Activated naive CD8-positive, alpha-beta T cell treated with anti-CD3 and anti-CD28 coated beads for 36 hours (primary cell): ENCODE data around the gene PIK3C2B. TPM values are rescaled to one million over a fixed set of nuclear protein-coding genes. Genes with fewer than 3 reads are reported as not detected.
"Not testable (repeated sequence)": the region's sequence is repeated elsewhere in the genome, so short reads cannot be mapped to it uniquely, and the experiment has no call there.

Experiments
- DNase-seq: peaks from one replicate; pipeline ENCODE4 v3.0.0; 2021
- H3K27ac Mint-ChIP-seq: one replicate; pipeline ENCODE4 v1.8.0; 2022; ENCODE audit warnings: mild to moderate bottlenecking, moderate library complexity, mixed read lengths
- H3K27me3 Mint-ChIP-seq: one replicate; pipeline ENCODE4 v1.8.0; 2022; ENCODE audit warnings: mild to moderate bottlenecking, mixed read lengths
- H3K36me3 Mint-ChIP-seq: one replicate; pipeline ENCODE4 v1.8.0; 2021; ENCODE audit warnings: mild to moderate bottlenecking, mixed read lengths
- H3K4me1 Mint-ChIP-seq: one replicate; pipeline ENCODE4 v1.8.0; 2021; ENCODE audit warnings: mixed read lengths
- H3K4me3 Mint-ChIP-seq: one replicate; pipeline ENCODE4 v1.8.0; 2022; ENCODE audit warnings: mild to moderate bottlenecking, moderate library complexity, mixed read lengths
- H3K9me3 Mint-ChIP-seq: one replicate; pipeline ENCODE4 v1.8.0; 2022; ENCODE audit warnings: mixed read lengths
- total RNA-seq, 2 experiments: library from RNA; stranded (reverse); gene quantifications; one replicate each; pipeline ENCODE4 v1.2.3, GENCODE V29; 2021

Gene PIK3C2B
- total RNA-seq, 2 experiments from 2014 or later: 21.3 to 21.5 TPM

DNA sequence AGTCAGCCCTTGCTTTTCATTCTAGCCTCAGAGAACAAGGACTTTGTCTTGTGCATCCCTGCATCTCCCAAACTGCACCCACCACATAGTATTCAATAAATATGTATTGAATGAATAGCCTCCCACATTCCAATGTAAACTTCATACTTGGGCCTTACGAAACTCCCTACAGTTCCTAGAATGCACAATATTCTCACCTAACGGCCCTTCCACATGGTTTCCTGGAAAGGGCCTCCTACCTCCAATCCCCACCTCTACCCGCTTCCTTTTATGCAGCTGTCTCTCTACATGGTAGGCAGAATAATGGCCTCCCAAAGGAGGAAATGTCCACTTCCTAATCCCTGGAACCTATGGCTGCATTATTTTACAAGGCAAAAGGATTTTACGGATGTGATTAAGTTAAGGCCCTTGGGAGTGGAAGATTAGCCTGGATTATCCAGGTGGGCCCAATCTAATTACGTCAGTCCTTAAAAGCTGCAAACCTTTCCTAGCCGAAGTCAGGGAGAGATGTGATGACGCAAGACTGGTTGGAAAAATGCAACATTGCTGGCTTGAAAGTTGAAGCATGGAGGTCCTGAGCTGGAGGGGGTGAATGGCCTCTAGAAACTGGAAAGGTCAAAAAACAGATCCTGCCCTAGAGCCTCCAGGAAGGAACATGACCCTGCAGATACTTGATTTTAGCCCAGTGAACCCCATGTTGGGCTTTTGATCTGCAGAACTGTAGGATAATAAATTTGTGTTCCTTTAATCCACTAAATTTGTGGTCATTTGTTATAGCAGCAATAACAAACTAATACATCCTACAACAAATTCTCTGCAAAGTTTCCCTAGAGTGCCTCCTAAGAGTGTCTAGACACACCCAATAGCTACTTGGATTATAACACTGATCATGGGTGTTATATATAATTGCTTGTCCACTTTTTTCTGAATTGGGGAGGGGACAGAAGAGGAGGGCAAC, 5.2 kb upstream of the PIK3C2B start:
- no peak overlapping the region for H3K27ac Mint-ChIP-seq
- DNase-seq: no peak

DNA sequence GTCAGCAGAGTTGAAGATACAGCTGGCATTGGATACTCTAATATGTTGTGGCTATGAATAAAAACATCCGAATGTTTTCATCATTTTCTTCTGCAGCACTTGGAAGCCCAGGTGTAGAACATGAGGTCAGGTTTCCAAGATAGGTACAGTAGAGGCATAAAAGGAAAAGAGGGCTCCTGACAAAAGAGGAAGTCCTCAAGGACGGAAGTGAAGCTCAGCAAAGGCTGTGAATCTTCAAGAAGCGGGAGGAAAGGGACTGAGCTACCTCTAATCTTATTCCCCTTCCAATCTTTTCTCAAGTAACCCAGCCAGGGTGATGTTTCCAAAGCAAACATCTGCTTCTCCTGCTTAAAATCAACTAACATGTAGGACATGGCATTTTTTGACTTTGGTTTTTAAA, 4.4 kb upstream of the PIK3C2B start:
- DNase-seq: no peak
- no peaks in the 10 kb centered on the region for H3K36me3 Mint-ChIP-seq
- no peak overlapping the region for H3K27ac Mint-ChIP-seq
- peaks cover 31% of the 10 kb centered on the region for H3K4me1 Mint-ChIP-seq
- no peaks in the 10 kb centered on the region for H3K9me3 Mint-ChIP-seq
- no peak overlapping the region for H3K4me3 Mint-ChIP-seq
- no peaks in the 10 kb centered on the region for H3K27me3 Mint-ChIP-seq

More for the DNA sequence above, 5.2 kb upstream of the PIK3C2B start:
- H3K36me3 Mint-ChIP-seq: no peaks in the 10 kb centered on the region
- peaks cover 31% of the 10 kb centered on the region for H3K4me1 Mint-ChIP-seq
- no peaks in the 10 kb centered on the region for H3K27me3 Mint-ChIP-seq
- no peak overlapping the region for H3K4me3 Mint-ChIP-seq
- no peaks in the 10 kb centered on the region for H3K9me3 Mint-ChIP-seq

DNA sequence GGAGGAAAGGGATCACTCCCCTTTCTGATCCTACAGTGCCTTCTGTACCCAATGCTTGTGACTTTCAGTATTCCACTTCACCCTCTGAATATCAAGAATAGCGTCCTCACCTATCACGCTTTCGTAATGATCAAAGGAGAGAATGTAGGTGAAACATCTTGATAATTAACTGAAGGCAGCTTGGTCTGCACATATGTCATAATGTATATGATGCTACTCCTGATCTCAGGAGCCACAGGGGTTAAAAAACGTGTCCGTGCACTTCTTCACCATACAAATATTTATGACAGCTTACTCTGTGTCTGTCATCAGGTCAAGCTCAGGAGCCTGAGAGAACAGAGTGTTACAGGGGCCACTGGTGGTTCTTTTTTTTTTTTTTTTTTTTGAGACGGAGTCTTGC, 1.2 kb upstream of the PIK3C2B start:
- no peak for DNase-seq
- no peaks in the 10 kb centered on the region for H3K27me3 Mint-ChIP-seq
- H3K9me3 Mint-ChIP-seq: no peaks in the 10 kb centered on the region
- peaks cover 3% of the 10 kb centered on the region for H3K36me3 Mint-ChIP-seq
- peak overlapping the region; percentile 31 for H3K27ac Mint-ChIP-seq
- H3K4me3 Mint-ChIP-seq: peak overlapping the region; percentile 75
- peaks cover 44% of the 10 kb centered on the region for H3K4me1 Mint-ChIP-seq

DNA sequence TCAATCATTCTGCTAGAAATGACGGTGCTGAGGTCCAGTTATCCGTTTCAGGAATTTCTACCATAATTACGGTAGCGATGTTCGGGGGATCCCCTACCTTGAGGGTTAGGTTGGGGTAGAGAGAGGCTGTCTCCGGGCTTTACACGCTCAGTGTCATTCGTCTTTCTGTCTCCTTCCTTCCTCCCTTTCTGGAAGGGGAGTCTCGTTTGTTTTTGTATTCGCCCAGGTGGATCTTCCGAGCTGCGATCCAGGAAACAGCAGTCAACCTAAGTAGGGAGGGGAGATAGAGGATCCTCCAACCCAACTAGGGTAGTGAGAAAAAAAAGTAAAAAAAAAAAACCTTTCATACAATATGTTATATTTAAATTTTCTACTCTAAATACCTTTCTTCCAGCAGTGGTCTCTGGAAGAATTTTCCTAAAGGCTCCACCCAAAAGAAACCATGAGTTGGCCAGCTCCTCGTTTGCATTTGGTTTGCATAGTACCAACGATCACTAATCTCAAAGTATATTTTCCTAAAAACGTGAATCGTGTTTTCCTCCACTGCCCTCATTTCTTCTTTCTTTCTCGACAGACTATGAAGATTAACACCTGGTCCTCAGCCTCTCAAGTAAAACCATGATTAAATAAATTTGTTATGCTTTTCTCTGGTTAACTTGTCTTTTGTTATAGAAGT, 611 bp upstream of the PIK3C2B start:
- Mint-ChIP-seq H3K36me3 (peaks cover 3% of the 10 kb centered on the region), H3K27ac (peak overlapping the region; percentile 91), H3K4me3 (peak overlapping the region; percentile 89), H3K4me1 (peaks cover 50% of the 10 kb centered on the region), H3K9me3 (no peaks in the 10 kb centered on the region), H3K27me3 (no peaks in the 10 kb centered on the region)
- no peak for DNase-seq

DNA sequence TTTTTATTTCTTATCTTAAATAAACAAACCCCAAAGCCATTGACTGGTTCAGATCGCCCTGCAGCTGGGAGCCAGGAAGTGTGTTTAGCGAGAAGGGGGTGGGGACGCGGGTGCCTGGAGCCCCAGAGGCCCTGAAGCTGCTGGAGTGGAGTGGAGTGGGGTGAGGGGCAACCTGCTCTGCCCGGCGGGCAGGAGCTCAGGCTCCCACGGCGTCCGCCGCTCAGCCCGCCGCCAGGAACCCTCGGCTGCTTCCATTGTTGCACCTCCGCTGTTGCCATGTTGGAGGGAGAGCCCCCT, 673 bp downstream of the PIK3C2B start:
- H3K27ac Mint-ChIP-seq: peak overlapping the region; percentile 80

DNA sequence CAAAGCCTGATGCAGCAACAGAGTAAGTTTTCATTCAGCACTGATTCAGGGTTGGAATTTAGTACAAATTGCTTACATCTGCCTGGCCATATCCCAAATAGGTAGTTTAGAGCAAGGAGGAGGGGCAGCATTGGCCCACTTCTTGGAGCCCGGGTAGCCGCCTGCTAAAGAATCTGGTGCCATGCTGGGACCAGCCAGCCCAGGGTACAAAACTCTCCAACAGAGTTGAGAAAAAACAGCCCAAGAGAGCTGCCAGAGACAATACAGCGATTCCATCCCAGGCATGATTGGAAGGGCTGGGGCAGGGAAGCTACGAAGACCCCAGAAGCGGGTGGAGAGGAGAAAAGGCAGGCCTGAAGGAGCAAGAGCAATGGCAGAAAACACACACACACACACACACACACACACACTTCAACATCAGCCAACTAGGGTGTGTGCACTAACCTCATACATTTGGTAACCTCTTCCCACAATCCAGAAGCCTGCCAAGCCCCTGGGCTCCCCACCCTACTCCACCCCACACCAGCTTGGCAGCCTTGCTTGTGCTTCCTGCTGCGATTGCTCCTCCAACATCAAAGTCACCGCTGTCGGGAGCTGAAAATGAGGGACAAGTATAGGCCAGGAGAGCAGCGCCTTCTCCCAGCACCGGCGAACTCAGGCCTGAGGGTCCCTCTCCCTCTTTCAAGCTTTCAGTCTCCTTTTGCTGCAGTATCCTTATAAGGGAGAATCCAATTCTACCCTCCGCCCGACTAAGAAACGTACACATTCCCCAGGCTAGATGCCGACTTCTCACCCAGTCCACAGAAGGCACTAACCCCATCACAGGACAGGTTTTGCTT, 1.2 kb downstream of the PIK3C2B start:
- H3K4me1 Mint-ChIP-seq: peaks cover 47% of the 10 kb centered on the region
- H3K4me3 Mint-ChIP-seq: peak overlapping the region; percentile 89
- no peak for DNase-seq

More for the DNA sequence above, 673 bp downstream of the PIK3C2B start:
- H3K4me1 Mint-ChIP-seq: peaks cover 47% of the 10 kb centered on the region
- peak overlapping the region; percentile 89 for H3K4me3 Mint-ChIP-seq
- DNase-seq: no peak
- peaks cover 5% of the 10 kb centered on the region for H3K36me3 Mint-ChIP-seq
- H3K9me3 Mint-ChIP-seq: no peaks in the 10 kb centered on the region
- H3K27me3 Mint-ChIP-seq: no peaks in the 10 kb centered on the region

DNA sequence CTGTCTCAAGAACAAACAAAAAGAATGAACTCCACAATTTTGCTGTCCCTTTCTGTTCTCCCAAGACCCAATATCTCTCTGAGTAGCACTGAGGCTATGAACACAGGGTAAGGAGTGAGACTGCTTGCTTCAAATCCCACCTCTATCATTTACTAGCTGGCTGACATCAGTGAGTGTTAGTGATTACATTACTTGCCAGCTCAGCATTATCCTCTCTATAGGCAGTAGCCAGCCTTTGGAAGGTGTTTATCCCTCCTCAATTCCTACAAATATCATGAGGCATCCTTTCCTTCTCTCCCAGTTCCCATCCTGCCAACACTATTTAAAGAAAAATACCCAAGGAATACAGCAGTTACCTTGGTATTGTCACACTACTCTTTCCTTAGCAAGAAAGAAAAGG, 3.0 kb downstream of the PIK3C2B start:
- H3K27ac Mint-ChIP-seq: no peak overlapping the region
- no peak overlapping the region for H3K4me3 Mint-ChIP-seq
- no peaks in the 10 kb centered on the region for H3K27me3 Mint-ChIP-seq

More for the DNA sequence above, 1.2 kb downstream of the PIK3C2B start:
- H3K27me3 Mint-ChIP-seq: no peaks in the 10 kb centered on the region
- peaks cover 5% of the 10 kb centered on the region for H3K36me3 Mint-ChIP-seq
- H3K27ac Mint-ChIP-seq: peak overlapping the region; percentile 80
- H3K9me3 Mint-ChIP-seq: no peaks in the 10 kb centered on the region

DNA sequence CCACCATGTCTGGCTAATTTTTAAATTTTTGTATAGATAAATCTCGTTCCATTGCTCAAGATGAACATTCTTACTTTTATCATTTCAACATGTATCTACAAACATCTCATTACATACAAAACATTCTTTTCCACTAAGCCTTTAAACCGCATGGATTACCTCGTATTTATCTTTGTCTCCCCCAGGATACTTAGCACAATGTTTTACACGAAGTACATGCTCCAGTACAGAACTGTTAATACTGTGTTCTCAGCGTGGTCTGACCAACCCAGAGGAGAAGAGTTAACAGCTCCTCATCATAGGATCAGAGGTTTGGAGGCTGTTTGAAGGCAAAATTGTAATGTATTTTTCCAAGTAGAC, 7.4 kb downstream of the PIK3C2B start:
- no peaks in the 10 kb centered on the region for H3K27me3 Mint-ChIP-seq
- H3K4me1 Mint-ChIP-seq: peaks cover 19% of the 10 kb centered on the region
- peaks cover 2% of the 10 kb centered on the region for H3K36me3 Mint-ChIP-seq
- no peak overlapping the region for H3K4me3 Mint-ChIP-seq
- H3K9me3 Mint-ChIP-seq: no peaks in the 10 kb centered on the region
- H3K27ac Mint-ChIP-seq: no peak overlapping the region
- DNase-seq: no peak

More for the DNA sequence above, 3.0 kb downstream of the PIK3C2B start:
- DNase-seq: no peak
- H3K36me3 Mint-ChIP-seq: peaks cover 5% of the 10 kb centered on the region
- peaks cover 45% of the 10 kb centered on the region for H3K4me1 Mint-ChIP-seq
- no peaks in the 10 kb centered on the region for H3K9me3 Mint-ChIP-seq

DNA sequence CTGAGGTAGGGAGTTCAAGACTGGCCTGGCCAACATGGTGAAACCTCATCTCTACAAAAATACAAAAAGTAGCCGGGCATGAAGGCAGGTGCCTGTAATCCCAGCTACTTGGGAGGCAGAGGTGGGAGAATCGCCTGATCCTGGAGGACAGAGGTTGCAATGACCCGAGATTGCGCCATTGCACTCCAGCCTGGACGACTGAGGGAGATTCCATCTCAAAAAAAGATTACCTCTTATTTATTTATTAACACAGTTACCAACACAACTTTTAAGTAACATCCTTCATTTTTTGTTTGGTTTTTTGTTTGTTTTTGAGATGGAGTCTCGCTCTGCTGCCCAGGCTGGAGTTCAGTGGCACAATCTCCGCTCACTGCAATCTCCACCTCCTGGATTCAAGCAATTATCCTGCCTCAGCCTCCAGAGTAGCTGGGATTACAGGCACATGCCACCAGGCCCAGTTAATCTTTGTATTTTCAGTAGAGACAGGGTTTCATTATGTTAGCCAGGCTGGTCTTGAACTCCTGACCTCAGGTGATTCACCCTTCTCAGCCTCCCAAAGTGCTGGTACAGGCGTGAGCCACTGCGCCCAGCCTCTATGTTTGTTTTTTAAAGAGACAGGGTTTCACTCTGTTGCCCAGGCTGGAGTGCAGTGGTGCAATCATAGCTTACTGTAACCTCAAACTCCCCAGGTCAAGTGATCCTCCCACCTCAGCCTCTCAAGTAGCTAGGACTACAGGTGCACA, 7.9 kb downstream of the PIK3C2B start:
- H3K27ac Mint-ChIP-seq, H3K36me3 Mint-ChIP-seq, H3K27me3 Mint-ChIP-seq, H3K4me3 Mint-ChIP-seq, H3K9me3 Mint-ChIP-seq, DNase-seq: not testable (repeated sequence)
- H3K4me1 Mint-ChIP-seq: peaks cover 15% of the 10 kb centered on the region

DNA sequence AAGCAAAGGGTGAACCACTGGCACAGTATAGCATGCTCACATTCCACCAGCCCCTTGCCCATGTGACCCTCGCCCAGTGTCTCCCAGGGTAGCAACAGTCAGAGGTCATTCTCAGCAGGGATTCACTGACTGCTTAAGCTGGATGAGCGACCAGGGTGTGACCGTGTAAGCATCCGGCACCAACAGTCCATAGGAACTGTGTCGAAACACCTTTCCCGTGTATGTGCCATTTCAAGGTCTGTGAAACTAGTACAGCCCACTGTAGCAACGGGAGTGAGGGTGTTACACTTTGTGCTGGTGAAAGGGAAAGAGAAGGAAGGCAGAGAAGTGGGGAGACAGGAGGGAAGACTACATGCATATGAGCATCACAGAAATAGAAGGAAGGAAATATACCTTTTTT, 10.8 kb downstream of the PIK3C2B start:
- H3K27me3 Mint-ChIP-seq: no peaks in the 10 kb centered on the region
- H3K9me3 Mint-ChIP-seq: no peaks in the 10 kb centered on the region
- peaks cover 32% of the 10 kb centered on the region for H3K4me1 Mint-ChIP-seq
- no peak overlapping the region for H3K4me3 Mint-ChIP-seq
- H3K36me3 Mint-ChIP-seq: no peaks in the 10 kb centered on the region
- DNase-seq: no peak
- H3K27ac Mint-ChIP-seq: no peak overlapping the region

DNA sequence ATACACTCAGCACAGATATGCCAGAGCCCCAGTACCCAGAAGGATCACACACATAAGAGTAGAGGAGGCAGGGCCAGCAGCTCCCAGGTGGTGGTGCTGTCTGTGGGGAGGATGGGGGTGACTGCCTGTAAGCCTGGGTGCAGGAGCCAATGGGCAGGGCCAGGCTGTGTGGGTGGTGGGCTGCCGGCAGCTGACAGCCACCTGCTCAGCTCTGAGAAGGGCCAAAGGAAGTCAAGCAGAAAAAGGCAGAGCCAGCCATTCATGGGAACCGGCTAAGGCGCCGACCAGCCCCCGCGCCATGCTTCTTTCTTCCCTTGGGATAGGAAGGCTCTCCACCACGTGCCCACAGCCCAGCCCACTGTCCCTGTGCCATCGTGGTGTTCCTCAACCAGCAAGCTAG, 14.1 kb downstream of the PIK3C2B start:
- Mint-ChIP-seq H3K36me3 (no peaks in the 10 kb centered on the region), H3K4me3 (no peak overlapping the region), H3K4me1 (peaks cover 51% of the 10 kb centered on the region), H3K27me3 (no peaks in the 10 kb centered on the region), H3K9me3 (no peaks in the 10 kb centered on the region), H3K27ac (no peak overlapping the region)
- DNase-seq: no peak

DNA sequence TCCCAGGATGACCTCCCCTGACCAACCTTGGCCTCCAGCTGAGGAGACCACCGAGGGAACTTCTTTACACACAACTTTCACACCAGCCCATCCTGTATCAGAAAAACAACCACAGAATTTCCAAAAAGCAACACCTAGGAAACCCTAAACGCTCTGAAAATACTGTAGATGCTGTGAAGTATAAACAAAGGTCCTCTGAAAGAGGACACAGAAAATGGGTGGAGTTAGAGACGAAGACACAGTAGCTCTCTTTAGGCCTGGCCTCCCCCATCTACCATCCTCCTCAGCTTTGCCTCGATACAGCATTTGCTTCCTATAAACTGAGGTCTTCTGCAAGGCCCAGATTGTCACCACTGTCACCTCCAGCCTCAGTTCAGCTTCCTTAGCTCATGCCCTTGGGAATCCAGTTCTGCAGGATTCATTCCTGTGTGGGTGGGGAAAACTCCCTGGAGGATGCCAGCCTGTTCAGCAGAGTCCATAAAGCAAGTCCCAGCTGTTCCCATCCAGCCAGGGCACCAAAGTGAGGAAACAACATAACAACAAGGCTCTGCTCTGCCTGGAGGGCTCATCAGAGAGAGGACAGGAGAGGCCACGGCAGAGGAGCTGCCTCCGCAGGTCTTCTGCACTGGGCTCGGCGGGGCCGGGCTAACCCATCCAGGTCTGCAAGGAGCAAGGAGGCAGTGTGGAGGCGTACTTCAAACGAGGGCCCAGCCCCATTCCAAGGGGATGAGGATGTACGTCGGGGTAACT, 15.0 kb downstream of the PIK3C2B start:
- H3K4me3 Mint-ChIP-seq: no peak overlapping the region
- H3K27ac Mint-ChIP-seq: no peak overlapping the region
- H3K9me3 Mint-ChIP-seq: no peaks in the 10 kb centered on the region
- DNase-seq: no peak
- peaks cover 54% of the 10 kb centered on the region for H3K4me1 Mint-ChIP-seq
- no peaks in the 10 kb centered on the region for H3K27me3 Mint-ChIP-seq
- no peaks in the 10 kb centered on the region for H3K36me3 Mint-ChIP-seq

DNA sequence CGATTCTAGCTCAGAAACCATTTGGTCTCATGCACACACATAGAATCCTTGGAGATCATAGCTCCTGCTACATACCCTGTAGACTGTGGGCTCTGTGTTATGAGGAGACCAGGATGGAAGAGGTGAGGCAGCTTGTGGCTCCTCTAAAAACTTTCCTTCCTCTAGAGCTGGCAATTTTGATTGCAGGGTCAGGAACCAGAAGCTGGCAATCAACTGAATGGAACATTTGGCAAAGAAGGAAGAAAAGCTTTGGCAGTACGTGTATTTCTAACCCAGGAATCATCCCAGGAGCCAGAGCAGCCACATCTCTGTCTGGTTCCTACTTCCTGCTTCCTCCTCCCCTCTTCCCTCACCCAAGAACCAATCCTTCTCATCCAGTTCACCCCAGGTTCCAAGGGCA, 15.7 kb downstream of the PIK3C2B start:
- H3K9me3 Mint-ChIP-seq: no peaks in the 10 kb centered on the region
- H3K36me3 Mint-ChIP-seq: no peaks in the 10 kb centered on the region
- no peak for DNase-seq
- H3K27ac Mint-ChIP-seq: peak overlapping the region; percentile 11
- no peak overlapping the region for H3K4me3 Mint-ChIP-seq
- peaks cover 54% of the 10 kb centered on the region for H3K4me1 Mint-ChIP-seq
- no peaks in the 10 kb centered on the region for H3K27me3 Mint-ChIP-seq
